HG03095 (cell line): ENCODE results near the gene EDIL3.

Source experiments
- ATAC-seq: cut with Tn5 transposase; IDR thresholded peaks from one replicate; pipeline ENCODE4 v1.9.1; 2021; ENCODE audit warnings: moderate library complexity; ENCODE audit not compliant: unreplicated experiment

EDIL3 gene, protein sequence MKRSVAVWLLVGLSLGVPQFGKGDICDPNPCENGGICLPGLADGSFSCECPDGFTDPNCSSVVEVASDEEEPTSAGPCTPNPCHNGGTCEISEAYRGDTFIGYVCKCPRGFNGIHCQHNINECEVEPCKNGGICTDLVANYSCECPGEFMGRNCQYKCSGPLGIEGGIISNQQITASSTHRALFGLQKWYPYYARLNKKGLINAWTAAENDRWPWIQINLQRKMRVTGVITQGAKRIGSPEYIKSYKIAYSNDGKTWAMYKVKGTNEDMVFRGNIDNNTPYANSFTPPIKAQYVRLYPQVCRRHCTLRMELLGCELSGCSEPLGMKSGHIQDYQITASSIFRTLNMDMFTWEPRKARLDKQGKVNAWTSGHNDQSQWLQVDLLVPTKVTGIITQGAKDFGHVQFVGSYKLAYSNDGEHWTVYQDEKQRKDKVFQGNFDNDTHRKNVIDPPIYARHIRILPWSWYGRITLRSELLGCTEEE

DNA sequence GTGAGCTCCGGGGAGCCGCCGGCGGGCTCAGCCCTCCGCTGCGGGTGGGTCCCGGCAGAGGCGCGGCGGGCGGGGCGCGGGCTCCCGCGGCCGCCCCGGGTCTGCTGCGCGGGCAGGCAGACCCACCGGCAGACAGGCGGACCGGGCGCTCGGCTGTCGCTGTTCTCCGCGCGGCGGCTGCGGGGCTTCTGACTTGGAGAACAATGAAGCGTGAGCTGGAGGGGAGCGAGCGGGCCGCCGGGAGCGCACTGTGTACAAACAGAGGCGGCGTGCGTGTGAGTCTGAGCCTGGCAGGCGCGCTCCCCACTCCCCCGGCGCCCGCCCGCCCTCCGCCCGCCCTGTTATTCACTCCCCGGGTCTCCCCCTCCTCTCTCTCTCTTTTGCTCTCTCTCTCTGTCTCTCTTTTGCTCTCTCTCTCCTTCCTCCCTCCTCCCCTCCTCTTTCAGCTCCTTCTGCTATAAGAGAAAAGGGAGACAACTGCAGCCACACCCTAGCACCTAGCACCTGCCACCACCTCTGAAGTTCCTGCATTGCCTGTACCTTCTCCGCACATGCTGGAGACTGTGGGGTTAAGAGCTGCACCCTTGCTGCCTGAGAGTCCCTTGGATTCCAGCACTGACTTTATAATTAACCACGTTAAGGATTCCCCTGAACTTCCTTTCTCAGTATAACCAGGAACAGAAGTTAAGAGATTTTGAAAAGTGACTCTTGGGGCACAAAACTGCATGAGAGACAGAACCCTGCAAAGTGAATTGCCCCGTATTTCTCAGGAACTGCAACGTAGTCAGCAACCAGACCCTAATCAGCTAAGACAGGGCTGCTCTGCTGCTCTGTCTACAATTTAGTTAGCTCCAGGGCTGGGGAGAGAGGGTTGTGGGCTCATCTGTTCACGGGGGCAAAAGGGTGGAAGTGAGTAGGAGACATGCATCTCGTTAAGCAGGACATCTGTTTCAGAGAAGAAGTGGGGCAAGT, at the start of gene EDIL3:
EDIL3 (minus strand) TSS at position 277 of the 972 bp plus-strand sequence. CDS start 506 bp downstream, outside the sequence.
- no peak for ATAC-seq

DNA sequence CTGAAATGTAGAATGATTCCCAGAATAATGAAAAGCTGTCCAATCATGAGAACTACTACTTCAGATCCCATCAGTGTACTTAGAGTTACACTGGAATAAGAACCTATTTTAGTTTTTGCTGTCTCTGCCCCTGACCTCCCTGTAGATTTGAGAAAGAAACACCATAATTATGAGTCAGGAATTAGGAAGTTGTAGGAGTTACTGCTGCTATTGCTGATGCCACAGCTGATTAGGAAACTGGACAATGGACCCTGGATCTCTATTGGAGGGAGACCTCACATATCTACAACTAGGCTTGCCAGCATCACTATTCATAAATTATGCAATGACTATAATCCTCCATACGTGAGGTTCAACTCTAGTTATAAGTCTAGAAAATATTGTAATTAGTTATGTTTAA, 48.8 kb upstream of the EDIL3 start:
- ATAC-seq, result no peak

DNA sequence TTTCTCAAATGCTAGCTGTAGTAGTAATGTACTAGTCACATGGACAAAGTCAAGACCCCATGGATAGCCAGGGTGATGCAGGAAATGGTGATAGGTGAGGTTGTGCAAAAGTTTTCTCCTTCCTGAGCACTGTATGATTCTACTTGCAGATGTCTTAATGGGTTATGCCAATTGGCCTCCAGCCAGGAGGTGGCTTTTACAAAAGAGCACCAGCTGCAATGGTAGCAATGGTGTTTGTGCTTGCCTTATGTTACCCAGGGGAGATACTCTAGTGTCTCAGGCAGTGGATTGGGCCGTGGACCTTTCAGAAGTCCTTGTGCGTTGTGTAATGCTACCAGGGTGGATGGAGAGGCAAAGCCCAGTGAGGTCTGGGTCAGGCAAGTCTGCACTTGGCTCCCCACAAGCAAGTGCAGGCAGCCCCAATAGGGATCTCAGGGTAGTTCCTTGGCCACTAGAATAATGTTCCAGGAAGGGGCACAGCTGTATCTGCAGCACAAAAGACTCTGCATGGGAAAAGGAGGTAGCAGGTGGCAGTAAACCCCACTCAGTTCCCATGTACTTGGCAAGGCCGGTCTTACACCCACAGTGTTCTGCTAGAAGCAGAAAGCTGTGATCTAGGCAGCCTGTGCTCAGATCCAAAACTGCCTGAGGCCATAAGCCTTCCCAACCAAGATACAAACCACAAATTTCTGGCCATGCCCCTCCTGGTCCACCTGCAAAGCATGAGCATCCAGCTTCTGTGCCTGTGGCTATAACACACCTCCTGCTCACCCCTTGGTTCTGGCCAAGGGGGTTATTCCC, 46.4 kb upstream of the EDIL3 start:
- no peak for ATAC-seq

DNA sequence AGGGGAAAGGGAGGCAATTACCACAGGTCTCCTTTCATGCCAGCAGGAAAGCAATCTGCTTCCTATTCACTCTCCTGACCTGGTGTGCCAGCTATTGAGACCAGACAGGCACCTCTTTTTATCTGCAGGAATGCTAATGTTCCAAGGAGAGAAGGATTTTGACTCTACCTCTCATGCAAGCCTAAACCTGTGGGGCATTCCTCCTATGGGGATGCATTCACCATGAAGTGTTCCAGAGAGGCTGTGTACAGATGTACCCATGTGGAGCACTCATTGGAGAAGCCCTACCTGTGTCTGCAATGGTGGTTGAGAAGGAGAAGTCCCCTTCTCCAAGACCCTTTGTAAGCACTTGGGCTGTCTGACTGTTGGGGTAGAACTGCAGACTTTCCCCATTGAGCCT, 45.4 kb upstream of the EDIL3 start:
- ATAC-seq, result no peak

DNA sequence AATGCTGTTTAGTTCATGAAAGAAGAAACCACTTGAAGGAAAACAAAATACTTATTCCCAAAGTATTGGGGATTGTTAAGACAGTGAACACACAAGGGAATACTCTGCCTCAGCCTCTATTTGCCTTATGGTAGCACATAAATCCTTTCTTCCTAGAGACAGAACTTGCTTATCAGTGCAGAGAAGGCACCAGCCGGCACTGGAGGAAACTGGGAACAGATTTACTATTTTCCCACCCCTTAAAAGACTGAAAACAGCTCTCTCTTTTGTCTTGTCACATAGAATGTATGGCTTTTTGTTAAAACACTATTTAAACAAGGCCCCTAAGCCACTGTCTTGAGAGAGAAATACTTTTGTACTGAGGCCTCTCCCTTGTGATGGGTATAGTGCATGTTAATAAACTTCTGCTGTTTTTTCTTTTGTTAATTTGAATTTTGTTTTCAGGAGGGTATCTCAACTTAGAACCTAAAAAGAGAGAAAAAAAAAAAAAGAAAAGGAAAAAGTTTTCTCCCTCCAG, 40.7 kb upstream of the EDIL3 start:
- ATAC-seq, result no peak

DNA sequence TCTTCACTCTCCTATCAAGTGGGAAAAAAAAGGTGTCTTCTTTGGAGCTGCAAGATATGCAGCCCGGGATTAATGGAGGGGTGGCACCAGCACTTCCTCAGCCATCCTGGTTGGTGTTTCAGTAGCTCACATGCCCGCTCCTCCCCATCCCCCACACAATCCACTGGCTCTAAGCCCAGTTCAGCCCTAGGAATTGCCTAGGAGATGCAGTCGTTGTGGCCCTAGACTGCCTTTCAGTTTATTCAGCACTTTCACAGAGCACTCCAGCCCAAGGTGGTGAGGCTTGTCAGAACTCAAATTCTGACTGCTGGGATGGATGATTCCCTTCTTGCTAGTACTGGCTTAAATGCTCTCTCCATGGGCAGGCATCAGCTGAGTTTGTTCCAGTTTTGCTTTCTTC, 35.1 kb upstream of the EDIL3 start:
- no peak for ATAC-seq

DNA sequence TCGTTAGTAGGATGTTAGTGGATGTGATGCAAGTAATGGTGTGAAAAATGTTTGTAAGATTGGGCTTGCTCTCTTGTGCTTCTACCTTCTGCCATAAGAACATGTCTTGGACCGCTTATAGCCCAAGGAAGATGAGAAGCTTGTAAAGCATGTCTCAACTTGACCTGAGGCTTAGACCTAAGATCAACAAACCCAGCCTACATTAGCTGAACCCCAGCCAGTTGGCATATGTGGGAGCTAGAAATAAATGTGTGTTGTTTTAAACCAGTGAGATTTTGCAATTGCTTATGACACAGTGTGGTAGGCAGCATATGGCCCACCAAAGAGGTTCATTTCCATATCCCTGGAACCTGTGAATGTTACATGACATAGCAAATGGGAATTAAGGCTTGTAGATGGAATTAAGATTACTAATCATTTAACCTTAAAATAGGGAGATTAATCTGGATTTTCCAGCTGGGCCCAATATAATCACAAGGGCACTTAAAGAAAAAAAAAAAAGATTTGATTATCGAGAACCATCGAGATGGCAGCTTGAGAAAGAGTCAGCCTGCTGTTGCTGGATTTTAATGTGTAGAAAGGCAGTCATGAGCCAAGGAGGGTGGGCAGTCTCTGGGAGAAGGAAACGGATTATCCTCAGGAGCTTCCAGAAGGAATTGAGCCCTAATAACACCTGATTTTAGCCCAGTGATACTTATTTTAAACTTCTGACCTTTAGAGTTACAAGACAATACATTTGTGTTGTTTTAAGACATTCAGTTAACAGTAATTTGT, 27.3 kb upstream of the EDIL3 start:
- no peak for ATAC-seq

DNA sequence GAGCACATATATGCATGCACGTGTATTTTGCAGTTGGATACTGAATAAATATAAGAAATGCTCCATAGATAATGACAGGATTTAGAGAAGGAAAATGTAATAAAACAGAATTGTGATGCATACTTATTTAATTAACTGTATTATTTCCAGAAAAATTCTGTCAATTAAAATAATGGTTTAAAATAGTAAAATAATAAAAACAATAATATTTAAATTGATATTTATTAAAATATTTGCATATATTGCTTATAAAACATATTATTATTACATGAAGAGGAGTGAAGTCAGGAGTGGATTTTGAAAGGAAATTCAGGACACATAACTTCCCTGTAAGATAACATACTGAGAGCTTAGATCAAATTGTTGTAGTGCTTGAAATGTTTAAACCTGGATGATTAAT, 21.4 kb upstream of the EDIL3 start:
- no peak for ATAC-seq

DNA sequence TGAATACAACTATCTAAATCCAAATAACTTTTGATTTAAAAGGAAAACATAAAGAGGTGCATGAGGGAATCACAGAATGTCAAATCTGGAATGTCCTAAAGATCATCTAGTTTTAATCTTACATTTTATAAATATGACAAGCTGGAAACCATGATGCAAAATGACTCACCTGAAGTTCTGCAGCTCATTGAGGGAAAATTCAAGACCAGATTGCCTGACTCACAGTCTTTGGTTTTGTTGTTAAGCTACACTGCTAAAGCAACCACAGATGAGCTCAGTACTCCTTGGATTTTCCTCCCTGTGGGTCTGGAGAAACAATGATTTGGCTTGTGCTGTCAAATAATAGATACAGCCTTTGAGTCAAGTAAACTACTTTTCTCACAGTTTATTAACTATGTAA, 19.1 kb upstream of the EDIL3 start:
- no peak for ATAC-seq

DNA sequence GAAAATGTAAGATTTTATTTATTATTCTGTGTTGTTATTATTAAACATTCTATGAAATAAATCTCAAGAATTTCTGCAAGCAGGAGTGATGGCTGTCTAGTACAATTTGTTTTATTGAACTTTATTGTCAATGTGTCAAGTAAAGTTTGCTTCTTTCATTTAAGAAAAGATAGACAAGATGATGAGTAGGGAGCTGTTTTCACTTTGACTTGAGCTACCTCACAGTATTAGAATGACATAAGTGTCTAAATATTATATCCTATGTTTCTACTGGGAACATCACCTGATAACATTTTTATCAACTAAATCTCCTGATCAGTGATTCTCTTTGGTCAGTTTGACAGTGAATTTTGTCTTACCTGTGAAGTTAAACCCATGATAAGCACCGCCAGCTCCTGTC, 12.7 kb upstream of the EDIL3 start:
- ATAC-seq, result no peak

DNA sequence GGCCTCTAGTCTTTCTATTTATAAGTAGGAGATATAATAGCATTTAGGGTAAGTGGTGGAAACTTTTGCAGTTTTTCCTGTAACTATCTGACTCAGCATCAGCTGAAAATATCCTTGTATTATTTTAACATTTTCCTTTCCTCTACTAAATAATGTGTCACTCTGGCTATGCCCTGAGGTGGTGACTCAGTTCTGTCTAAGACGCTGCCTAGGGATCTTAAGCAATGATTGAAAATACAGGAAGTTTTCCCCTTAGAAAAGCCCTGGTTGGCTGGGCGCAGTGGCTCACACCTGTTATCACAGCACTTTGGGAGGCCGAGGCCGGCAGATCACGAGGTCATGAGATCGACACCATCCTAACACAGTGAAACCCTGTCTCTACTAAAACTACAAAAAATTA, 9.3 kb upstream of the EDIL3 start:
- ATAC-seq, result no peak

DNA sequence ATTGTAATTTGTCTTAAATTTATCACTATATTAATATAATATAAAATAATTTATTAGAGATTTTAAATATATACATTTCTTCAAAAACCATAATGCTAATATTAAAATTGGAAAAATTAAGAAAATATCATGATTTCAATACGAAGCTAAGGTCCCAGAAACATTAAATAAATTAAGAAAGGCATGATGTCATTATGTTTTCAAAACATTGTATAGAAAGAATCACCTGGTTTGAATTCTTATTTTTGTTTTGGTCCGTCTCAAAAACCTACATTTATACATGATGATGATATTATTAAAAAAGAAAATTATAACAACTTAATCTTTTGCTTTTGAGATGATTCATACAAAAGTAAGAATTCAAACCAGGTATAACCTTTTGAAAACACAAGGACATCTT, 8.2 kb upstream of the EDIL3 start:
- ATAC-seq, result no peak

DNA sequence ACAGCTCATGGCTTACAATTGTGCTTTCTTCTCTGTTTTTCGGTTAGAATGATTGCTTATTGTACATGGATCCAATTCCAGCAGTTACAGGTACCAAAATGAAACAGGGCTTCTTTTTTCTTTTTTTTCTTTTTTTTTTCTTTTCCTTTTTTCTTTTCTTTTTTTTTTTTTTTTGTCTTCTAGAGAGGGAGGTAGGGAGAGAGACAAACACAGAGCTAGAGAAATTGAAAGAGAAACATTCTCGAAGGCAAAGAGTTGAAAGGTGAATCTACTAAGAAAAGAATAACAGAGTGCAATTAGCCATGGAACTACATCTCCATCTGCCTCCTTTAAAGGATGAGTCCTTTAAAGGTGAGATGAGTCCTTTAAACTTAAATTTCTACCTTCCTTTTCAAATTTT, 1.0 kb upstream of the EDIL3 start:
- no peak for ATAC-seq

DNA sequence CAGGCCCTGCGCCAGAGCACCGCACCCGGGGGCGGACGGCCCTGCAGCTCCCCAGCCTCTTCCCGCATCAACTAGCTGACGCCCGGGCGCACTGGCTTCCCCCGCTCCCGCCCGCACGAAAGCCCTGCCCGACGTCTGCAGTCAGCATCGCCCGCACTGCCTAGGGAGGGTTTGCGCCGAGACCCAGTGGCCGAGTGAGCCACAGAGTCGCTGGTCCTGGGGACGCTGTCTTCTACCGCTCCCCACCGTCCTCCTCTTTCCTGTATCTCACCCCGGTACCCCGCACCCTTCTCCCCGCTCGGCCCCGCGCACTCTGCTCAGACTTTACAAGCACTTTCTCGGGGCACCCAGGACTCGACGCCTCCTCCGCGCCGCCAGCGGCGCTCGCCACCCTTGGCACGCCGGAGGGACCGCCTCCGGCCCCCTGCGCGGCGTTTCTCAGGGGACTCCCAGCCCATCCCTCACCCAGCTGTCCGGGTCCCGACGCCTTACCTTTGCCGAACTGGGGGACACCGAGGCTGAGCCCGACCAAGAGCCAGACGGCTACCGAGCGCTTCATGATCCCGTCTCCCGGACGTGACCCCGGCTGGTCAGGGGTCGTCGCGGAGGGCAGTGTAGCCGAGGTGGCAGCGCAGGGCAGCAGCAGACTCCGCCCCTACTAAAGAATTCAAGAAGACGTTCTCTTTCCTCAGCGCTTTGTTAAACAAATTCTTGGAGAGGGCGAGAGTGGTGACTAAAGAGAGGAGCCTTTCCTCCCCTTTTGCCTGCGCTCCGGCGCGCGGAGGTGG, 670 bp downstream of the EDIL3 start:
- no peak for ATAC-seq

DNA sequence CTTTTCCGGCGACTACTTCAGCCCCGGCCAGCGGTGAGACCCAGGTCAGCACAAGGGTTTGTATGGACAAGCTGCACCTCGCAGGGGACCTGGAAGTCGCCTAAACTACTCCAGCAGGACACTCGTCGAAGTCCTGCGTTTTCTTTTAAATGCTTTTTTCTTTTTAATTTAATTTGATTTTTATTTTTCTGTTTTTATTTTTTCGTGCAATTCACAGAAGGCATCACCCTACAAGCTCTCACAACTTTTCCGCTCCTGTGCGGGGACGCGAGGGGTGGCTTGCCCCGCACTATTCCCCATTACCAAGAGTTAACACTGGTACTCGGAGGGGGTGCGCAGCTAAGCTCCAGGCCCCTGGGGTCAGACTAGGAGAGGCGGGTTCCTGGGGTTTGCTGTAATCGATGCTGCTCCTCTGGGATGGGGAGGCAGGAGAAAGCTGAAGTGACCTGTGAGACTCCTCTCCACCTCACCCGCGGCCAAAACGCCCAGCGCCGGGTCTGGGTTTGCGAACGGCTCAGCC, 1.3 kb downstream of the EDIL3 start:
- no peak for ATAC-seq

DNA sequence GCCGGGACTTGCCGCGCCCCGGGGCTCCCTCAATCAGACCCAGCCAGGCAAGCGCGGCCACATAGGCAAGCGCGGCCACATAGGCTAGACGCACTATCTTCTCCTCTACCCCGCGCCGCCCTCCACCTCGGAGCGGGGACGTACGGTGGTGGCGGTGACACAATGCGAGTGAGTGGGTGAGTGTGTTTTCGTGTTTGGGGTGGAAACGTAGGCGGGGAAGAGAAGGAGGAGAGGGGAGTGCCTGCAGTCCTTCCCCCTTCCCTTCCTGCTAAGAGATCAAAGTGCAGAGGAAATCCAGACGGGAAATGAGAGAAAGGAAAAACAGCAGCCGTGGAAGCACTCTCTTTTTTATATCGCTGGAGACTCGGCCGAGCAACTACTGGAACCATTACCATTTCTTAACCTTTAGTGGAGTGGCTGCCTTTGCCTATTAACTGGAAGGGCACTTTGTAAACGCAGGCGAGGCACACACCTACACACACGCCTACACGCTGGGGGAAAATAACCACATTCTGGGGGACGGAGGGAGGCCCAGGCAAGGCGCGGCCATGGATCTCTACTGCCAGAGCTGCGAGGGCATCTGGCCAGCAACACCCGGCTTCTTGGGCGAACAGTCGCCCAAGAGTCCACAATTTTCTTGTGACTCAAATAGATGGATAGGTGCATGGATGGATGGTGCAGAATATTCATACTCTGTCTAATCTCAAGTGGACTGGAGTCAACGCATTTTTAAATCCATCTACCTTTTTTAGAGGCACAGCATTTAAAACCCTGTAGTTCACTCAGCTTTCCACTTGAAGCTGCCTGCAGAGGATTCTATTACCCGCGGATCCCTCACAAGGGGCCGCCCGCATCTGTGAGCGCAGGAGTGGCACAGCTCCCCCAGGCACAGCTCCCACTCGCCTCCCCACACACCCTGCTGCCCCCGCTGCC, 2.1 kb downstream of the EDIL3 start:
- no peak for ATAC-seq

DNA sequence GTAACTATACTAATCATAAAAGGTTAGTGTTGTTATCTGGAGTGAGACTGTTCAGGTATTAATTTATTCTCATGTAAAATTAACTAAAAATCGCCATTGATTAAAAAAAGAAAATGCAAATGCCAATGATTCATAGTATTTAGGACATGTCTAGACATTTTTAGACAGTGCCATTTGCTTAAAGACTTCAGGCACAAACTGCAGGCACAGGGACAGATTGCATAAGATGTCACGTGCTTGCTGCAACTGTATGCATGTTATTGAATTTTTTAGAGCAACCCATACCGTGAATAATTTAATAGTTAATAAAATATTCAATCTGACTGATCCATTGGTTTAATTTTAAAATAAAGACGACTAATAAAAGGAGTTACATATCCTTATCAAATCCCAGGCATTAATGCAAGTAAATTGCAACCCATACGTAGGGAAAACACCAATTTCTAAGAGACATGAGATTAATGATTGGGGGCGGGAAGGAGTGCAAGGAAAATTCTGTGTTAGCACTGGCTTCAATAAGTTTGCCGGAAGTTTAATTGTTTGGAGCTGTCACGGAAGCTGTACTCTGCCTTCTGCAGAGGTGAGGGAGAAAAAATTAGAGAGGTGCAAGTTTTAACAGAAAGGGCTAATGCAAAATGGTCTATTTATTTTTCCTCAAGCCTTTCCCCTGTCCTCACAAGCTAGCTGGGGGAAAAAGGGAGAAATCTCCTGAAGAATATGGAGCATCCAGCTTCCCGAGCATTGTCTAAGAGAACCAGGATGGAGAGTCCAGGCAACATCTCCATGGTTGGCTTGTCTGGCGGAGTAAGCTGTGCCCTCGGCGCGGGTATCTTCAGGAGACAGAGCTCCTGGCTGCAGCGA, 2.9 kb downstream of the EDIL3 start:
- ATAC-seq, result no peak
